GM12878 (cell line): ENCODE measurements around the gene CAT. TPM values are rescaled to one million over a fixed set of nuclear protein-coding genes. Genes with fewer than 3 reads are reported as not detected.

ENCODE experiments used
- ATAC-seq: fragments of 200-7000 bp; cut with Tn5 transposase; 3 replicates; pipeline ENCODE4 v1.9.1; 2020; ENCODE audit warnings: mild to moderate bottlenecking, moderate library complexity
- BruUV-seq: library from RNA; stranded (reverse); fragments of 400-500 nt; replicated peaks from 2 replicates; lab custom pipeline; 2021; lab: Mats Ljungman, UMichigan
- CTCF ChIA-PET: fragments of 300-600 bp; sonication (Branson Sonifier 250); formaldehyde crosslinking; extraction: SDS; loops from one replicate; lab custom pipeline; 2021; ENCODE audit warnings: inconsistent platforms; lab: Yijun Ruan, JAX
- POLR2A ChIA-PET: fragments of 350-600 bp; formaldehyde crosslinking; extraction: SDS; loops from one replicate; lab custom pipeline; 2021; ENCODE audit warnings: inconsistent platforms; lab: Charles Lee
- RAD21 ChIA-PET: fragments of 300-600 bp; sonication (Branson Sonifier 250); formaldehyde crosslinking; loops from one replicate; lab custom pipeline; 2023; ENCODE audit warnings: antibody characterized with exemption; ENCODE audit not compliant: unreplicated experiment; lab: Charles Lee
- SMC1A ChIA-PET: fragments of 300-600 bp; sonication (Branson Sonifier 250); formaldehyde crosslinking; loops from one replicate; lab custom pipeline; 2023; ENCODE audit not compliant: unreplicated experiment, uncharacterized antibody; lab: Charles Lee
- DNase-seq: peaks from one replicate; pipeline ENCODE4 v3.0.0-alpha.2; 2011; ENCODE audit warnings: low read depth, low spot score
- FAIRE-seq: peaks from 3 replicates; lab custom pipeline; 2011; peaks lifted over from hg19 to GRCh38; lab: Jason Lieb, UNC
- H2AFZ ChIP-seq: 2 replicates; pipeline ENCODE4 v1.6.0; 2011; ENCODE audit warnings: low read depth, low read length, control low read depth; ENCODE audit not compliant: control insufficient read depth
- H3K27ac ChIP-seq: 2 replicates; pipeline ENCODE4 v1.5.1; 2011; ENCODE audit warnings: control low read depth; ENCODE audit not compliant: control insufficient read depth, insufficient read depth
- H3K27me3 ChIP-seq, 2 experiments: replicated peaks in 1 of 2; 2 replicates each; pipeline versions ENCODE4 v1.6.0 to v1.6.1; 2011; ENCODE audit warnings: low read length in 1 of 2; ENCODE audit not compliant: control insufficient read depth in 2 of 2, insufficient read depth in 2 of 2
- H3K36me3 ChIP-seq, 2 experiments: 2 replicates each; pipeline ENCODE4 v1.5.1; 2011; ENCODE audit warnings: low read length in 1 of 2; ENCODE audit not compliant: control insufficient read depth in 2 of 2, insufficient read depth in 2 of 2
- H3K4me1 ChIP-seq: 2 replicates; pipeline ENCODE4 v1.6.1; 2011; ENCODE audit warnings: mild to moderate bottlenecking, low read length, moderate library complexity, mixed read lengths; ENCODE audit not compliant: control insufficient read depth, insufficient read depth
- H3K4me2 ChIP-seq: 2 replicates; pipeline ENCODE4 v1.6.0; 2011; ENCODE audit warnings: control low read depth; ENCODE audit not compliant: control insufficient read depth, insufficient read depth
- H3K4me3 ChIP-seq: fragments of 200-600 bp; sonication (generic); 2 replicates; pipeline ENCODE4 v1.5.1; 2016
- H3K79me2 ChIP-seq: 2 replicates; pipeline ENCODE4 v1.6.0; 2011; ENCODE audit warnings: low read length; ENCODE audit not compliant: control insufficient read depth, insufficient read depth
- H3K9ac ChIP-seq: 2 replicates; pipeline ENCODE4 v1.8.0; 2011; ENCODE audit warnings: low read length, control low read depth, mixed read lengths; ENCODE audit not compliant: control insufficient read depth, insufficient read depth
- H3K9me3 ChIP-seq: replicated peaks from 3 replicates; pipeline ENCODE4 v1.5.1; 2011; ENCODE audit warnings: mild to moderate bottlenecking, low read length; ENCODE audit not compliant: control insufficient read depth, insufficient read depth
- H4K20me1 ChIP-seq: 2 replicates; pipeline ENCODE4 v1.6.0; 2011; ENCODE audit not compliant: control insufficient read depth, insufficient read depth
- ASH2L ChIP-seq: fragments of 300-600, 200-600 bp; sonication (generic); IDR thresholded peaks from 2 replicates; pipeline ENCODE4 v1.6.1; 2017; ENCODE audit warnings: low read depth, mild to moderate bottlenecking, borderline replicate concordance
- E2F4 ChIP-seq: IDR thresholded peaks from 2 replicates; pipeline ENCODE4 v1.6.1; 2012; ENCODE audit warnings: low read depth, low read length, improper control_type of control experiment
- ESRRA ChIP-seq: IDR thresholded peaks from 2 replicates; pipeline ENCODE4 v1.6.1; 2012; ENCODE audit warnings: mild to moderate bottlenecking, low read length, improper control_type of control experiment
- EZH2 ChIP-seq: IDR thresholded peaks from 2 replicates; pipeline ENCODE4 v1.6.1; 2012; ENCODE audit warnings: low read depth, mild to moderate bottlenecking, control low read depth, inconsistent platforms, low read length, borderline replicate concordance; ENCODE audit not compliant: control insufficient read depth
- NKRF ChIP-seq: fragments of 450-650 bp; conservative IDR thresholded peaks from 2 replicates; pipeline ENCODE4 v1.6.1; 2017; ENCODE audit warnings: mild to moderate bottlenecking, moderate library complexity
- NR2C1 ChIP-seq: fragments of 450-650 bp; IDR thresholded peaks from 2 replicates; pipeline ENCODE4 v1.6.1; 2017; ENCODE audit warnings: antibody characterized with exemption, mild to moderate bottlenecking, moderate library complexity
- NR2F1 ChIP-seq: fragments of 450-650 bp; conservative IDR thresholded peaks from 2 replicates; pipeline ENCODE4 v1.6.1; 2017; ENCODE audit warnings: mild to moderate bottlenecking
- RBBP5 ChIP-seq: fragments of 200-600 bp; sonication (generic); conservative IDR thresholded peaks from 2 replicates; pipeline ENCODE4 v1.6.1; 2016
- ZNF622 ChIP-seq: fragments of 450-650 bp; IDR thresholded peaks from 2 replicates; pipeline ENCODE4 v1.6.1; 2017; ENCODE audit warnings: mild to moderate bottlenecking, inconsistent platforms
- ZNF687 ChIP-seq: fragments of 450-650 bp; IDR thresholded peaks from 2 replicates; pipeline ENCODE4 v1.6.1; 2017; ENCODE audit warnings: mild to moderate bottlenecking, moderate library complexity
- WGBS: methylation state at CpG from one replicate; pipeline ENCODE4 v1.1.6; 2016; ENCODE audit warnings: low lambda C conversion rate; ENCODE audit not compliant: insufficient replicate concordance, insufficient coverage; ENCODE audit errors: missing lambda C conversion rate; 5-methylcytosine and 5-hydroxymethylcytosine counted together
- in situ Hi-C: fragments of 300-500 bp; cut with MboI; formaldehyde crosslinking; loops from 9 replicates; pipeline ENCODE4 v1.14.3; 2018; ENCODE audit warnings: mixed read lengths
- intact Hi-C: fragments of 100-400 bp; cut with micrococcal nuclease; formaldehyde crosslinking; loops from one replicate; pipeline ENCODE4 v1.14.2; 2022; ENCODE audit not compliant: unreplicated experiment
- polyA plus RNA-seq, 11 experiments: library from polyadenylated mRNA; depleted of rRNA in 4 of 11; unstranded in 6 of 11; stranded (reverse) in 5 of 11; fragments of >200 nt; fragmentation: Nextera tagmentation in 4 of 11; fragmentation: Illumina TruSeq in 1 of 11; extraction: Ambion mirVana in 4 of 11; extraction: Trizol in 1 of 11; gene quantifications; 1 replicate in 1 of 11; 2 replicates in 10 of 11; pipeline versions ENCODE4 v1.2.1 to v1.2.3, GENCODE V29; 2011 to 2016; ENCODE audit warnings: inconsistent platforms in 2 of 11, missing spikeins in 2 of 11, low read depth in 1 of 11
- total RNA-seq, 4 experiments: library from RNA; depleted of rRNA in 3 of 4; stranded (reverse); fragments of >200 nt in 3 of 4; fragmentation: Illumina TruSeq in 1 of 4; extraction: Trizol in 1 of 4; gene quantifications; 2 replicates each; pipeline versions ENCODE4 v1.2.1 to v1.2.3, GENCODE V29; 2013 to 2021

Gene CAT
- total and polyA plus RNA-seq, 10 of the 15 experiments (the other 5 are each of a cell fraction or from before 2014, with no cell fraction given): 22.4 to 71.3 (median 33.6) TPM

GRCh38 chr11:34490304-34490703 is 51.6 kb downstream of the CAT start:
- ChIA-PET POLR2A (no interaction called here), SMC1A (interaction anchor here (1.3 to 4.6 kb wide), 3 partner anchors 10 to 127 kb away, joined by 4 to 17 read pairs (median 14); no protein-coding TSS in a partner anchor), RAD21 (interaction anchor here (1.0 kb wide), 1 partner anchor 125 kb away, joined by 3 read pairs; no protein-coding TSS in a partner anchor), CTCF (interaction anchor here (0.9 to 10.5 kb wide), 3 partner anchors 21 to 126 kb away, joined by 3 to 177 read pairs (median 4); no protein-coding TSS in a partner anchor)
- no peak for TF ChIP-seq NKRF
- no peak for TF ChIP-seq NR2F1
- TF ChIP-seq ZNF622: no peak
- TF ChIP-seq RBBP5: no peak
- TF ChIP-seq EZH2: no peak
- no peak for TF ChIP-seq ASH2L
- TF ChIP-seq ESRRA: no peak
- no peak for TF ChIP-seq E2F4
- TF ChIP-seq ZNF687: no peak
- no peak for TF ChIP-seq NR2C1
- Histone ChIP-seq H2AFZ (no peak overlapping the region), H3K27me3 (no peaks in the 10 kb centered on the region; a peak in 2 of 4 replicates), H4K20me1 (no peaks in the 10 kb centered on the region), H3K4me3 (no peak overlapping the region), H3K9ac (no peak overlapping the region), H3K27ac (no peak overlapping the region), H3K79me2 (no peaks in the 10 kb centered on the region), H3K9me3 (no peaks in the 10 kb centered on the region), H3K4me1 (peaks cover 4% of the 10 kb centered on the region; the same call in 1 of the 2 replicates), H3K4me2 (no peak overlapping the region), H3K36me3 (no peaks in the 10 kb centered on the region)
- ATAC-seq (no peak), FAIRE-seq (no peak), DNase-seq (no peak)
- no TSS peak for BruUV-seq
- WGBS: 74% methylated on average over 2 of the region's 2 CpGs
- in situ Hi-C loops (loop anchor here (5.0 to 25.0 kb wide), 3 partner anchors 123 to 646 kb away; no protein-coding TSS in a partner anchor), intact Hi-C loops (loop anchor here (5.0 to 10.0 kb wide), 3 partner anchors 308 to 636 kb away; no protein-coding TSS in a partner anchor)
